Measurements from ENCODE around the gene SYTL2.

DNA sequence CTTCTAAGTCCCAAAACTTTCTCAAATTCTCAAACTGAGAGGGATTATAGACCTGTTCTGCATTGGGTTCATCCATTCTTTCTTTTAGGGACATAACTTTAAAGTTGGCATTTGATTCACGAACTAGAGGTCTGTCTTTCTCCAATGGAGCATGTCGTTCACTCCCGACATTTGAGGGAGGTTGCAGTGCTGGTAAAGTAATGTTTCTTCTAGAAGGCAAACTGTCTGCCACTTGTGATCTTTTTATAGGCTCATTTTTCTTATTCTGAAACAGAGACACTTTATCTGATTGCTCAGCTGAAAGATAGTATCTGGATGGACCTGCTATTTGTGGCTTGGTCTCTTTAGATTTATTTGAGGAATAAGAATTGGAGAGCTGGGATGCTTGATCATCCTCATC is 84.6 kb downstream of the SYTL2 start:
- TF ChIP-seq POLR2A (IDR thresholded peaks at IDR 0.05) (no peak), POLR2AphosphoS5 (IDR thresholded peaks at IDR 0.05) (no peak), EP300 (IDR thresholded peaks at IDR 0.05; ENCODE audit: low read depth) (no peak)
- TF ChIP-seq, protein P1, sequence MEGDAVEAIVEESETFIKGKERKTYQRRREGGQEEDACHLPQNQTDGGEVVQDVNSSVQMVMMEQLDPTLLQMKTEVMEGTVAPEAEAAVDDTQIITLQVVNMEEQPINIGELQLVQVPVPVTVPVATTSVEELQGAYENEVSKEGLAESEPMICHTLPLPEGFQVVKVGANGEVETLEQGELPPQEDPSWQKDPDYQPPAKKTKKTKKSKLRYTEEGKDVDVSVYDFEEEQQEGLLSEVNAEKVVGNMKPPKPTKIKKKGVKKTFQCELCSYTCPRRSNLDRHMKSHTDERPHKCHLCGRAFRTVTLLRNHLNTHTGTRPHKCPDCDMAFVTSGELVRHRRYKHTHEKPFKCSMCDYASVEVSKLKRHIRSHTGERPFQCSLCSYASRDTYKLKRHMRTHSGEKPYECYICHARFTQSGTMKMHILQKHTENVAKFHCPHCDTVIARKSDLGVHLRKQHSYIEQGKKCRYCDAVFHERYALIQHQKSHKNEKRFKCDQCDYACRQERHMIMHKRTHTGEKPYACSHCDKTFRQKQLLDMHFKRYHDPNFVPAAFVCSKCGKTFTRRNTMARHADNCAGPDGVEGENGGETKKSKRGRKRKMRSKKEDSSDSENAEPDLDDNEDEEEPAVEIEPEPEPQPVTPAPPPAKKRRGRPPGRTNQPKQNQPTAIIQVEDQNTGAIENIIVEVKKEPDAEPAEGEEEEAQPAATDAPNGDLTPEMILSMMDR (IDR thresholded peaks at IDR 0.05), result no peak
